Measurements from ENCODE around the gene FAM13A.

DNA sequence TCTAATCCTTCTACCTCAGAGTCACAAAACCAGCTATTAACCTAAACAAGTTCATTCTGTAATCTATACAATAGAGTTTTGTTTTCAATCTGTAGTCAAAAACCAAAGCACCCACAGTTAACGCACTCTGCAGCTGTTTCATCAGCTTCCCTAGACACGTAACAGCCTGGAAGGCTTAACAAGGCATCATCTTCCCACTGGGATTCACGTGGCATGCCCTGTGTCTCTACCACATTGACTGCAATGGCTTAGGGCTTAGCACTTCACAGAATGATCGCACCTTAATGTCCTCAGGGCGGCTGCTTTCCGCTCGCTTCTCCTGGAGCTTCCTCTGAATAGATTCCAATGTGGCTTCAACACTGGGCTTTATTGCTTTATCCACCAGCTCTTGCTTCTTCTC lies 309.6 kb downstream of the FAM13A start:
- TF ChIP-seq, protein P1, sequence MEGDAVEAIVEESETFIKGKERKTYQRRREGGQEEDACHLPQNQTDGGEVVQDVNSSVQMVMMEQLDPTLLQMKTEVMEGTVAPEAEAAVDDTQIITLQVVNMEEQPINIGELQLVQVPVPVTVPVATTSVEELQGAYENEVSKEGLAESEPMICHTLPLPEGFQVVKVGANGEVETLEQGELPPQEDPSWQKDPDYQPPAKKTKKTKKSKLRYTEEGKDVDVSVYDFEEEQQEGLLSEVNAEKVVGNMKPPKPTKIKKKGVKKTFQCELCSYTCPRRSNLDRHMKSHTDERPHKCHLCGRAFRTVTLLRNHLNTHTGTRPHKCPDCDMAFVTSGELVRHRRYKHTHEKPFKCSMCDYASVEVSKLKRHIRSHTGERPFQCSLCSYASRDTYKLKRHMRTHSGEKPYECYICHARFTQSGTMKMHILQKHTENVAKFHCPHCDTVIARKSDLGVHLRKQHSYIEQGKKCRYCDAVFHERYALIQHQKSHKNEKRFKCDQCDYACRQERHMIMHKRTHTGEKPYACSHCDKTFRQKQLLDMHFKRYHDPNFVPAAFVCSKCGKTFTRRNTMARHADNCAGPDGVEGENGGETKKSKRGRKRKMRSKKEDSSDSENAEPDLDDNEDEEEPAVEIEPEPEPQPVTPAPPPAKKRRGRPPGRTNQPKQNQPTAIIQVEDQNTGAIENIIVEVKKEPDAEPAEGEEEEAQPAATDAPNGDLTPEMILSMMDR (IDR thresholded peaks at IDR 0.05): no peak
- no peak for TF ChIP-seq POLR2A (IDR thresholded peaks at IDR 0.05)

Measured in prostate gland (tissue), 2 donors.